Measurements from ENCODE around the gene C1orf159.

The C1orf159 gene

DNA sequence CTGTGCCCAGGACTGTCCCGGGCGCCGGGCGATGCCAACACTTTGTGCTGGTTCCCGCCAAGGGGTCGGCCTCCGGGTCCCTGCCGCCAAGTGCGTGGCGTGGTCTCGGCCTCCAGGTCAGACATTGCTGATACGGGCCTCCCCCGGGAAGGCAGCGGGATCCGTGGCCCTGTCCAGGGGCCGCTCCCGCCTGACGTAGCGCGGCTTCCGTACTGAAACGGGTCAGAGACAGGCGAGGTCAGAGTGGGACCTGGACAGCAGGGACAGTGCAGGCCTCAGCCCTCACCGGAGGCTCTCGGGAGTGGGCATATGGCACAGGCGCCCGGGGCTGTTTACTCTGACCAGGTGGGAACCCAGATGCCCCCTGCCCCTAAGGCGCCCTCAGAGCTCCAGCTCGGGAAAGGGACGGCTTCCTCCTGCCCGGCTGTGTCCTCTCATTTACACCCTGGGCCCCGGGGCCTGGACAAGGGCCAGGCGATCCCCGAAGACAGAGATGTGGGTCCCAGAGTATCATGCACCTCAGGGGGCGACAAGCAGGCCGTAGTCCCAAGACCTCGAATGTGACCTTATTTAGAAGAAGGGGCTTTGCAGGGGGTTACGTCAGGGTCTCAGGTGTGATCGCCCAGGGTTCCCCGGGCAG lies 33.0 kb downstream of the C1orf159 start:
- no peak for DNase-seq
- Histone ChIP-seq H3K27ac (no peak overlapping the region), H3K36me3 (peaks cover 10% of the 10 kb centered on the region), H3K4me3 (ENCODE audit: low read depth, low read length) (no peak overlapping the region), H3K9me3 (ENCODE audit: severe bottlenecking) (no peaks in the 10 kb centered on the region), H3K27me3 (ENCODE audit: insufficient read depth, low read depth, severe bottlenecking) (no peaks in the 10 kb centered on the region)
- TF ChIP-seq, protein P1, sequence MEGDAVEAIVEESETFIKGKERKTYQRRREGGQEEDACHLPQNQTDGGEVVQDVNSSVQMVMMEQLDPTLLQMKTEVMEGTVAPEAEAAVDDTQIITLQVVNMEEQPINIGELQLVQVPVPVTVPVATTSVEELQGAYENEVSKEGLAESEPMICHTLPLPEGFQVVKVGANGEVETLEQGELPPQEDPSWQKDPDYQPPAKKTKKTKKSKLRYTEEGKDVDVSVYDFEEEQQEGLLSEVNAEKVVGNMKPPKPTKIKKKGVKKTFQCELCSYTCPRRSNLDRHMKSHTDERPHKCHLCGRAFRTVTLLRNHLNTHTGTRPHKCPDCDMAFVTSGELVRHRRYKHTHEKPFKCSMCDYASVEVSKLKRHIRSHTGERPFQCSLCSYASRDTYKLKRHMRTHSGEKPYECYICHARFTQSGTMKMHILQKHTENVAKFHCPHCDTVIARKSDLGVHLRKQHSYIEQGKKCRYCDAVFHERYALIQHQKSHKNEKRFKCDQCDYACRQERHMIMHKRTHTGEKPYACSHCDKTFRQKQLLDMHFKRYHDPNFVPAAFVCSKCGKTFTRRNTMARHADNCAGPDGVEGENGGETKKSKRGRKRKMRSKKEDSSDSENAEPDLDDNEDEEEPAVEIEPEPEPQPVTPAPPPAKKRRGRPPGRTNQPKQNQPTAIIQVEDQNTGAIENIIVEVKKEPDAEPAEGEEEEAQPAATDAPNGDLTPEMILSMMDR (IDR thresholded peaks at IDR 0.05; ENCODE audit: low read depth, low read length) = no peak

GRCh38 chr1:1082239-1082775 lies 33.6 kb downstream of the C1orf159 start:
- H3K27me3 ChIP-seq (ENCODE audit: insufficient read depth, low read depth, severe bottlenecking) = no peaks in the 10 kb centered on the region
- H3K4me3 ChIP-seq (ENCODE audit: low read depth, low read length) = no peak overlapping the region
- peaks cover 10% of the 10 kb centered on the region for H3K36me3 ChIP-seq
- no peak overlapping the region for H3K27ac ChIP-seq
- no peaks in the 10 kb centered on the region for H3K9me3 ChIP-seq (ENCODE audit: severe bottlenecking)
- DNase-seq = no peak
- TF ChIP-seq, protein P1 (IDR thresholded peaks at IDR 0.05; ENCODE audit: low read depth, low read length) = no peak

GRCh38 chr1:1081311-1082238 lies 34.3 kb downstream of the C1orf159 start:
- H3K36me3 ChIP-seq = peaks cover 10% of the 10 kb centered on the region
- H3K4me3 ChIP-seq (ENCODE audit: low read depth, low read length) = no peak overlapping the region
- TF ChIP-seq, protein P1 (IDR thresholded peaks at IDR 0.05; ENCODE audit: low read depth, low read length) = no peak
- H3K27me3 ChIP-seq (ENCODE audit: insufficient read depth, low read depth, severe bottlenecking) = no peaks in the 10 kb centered on the region
- no peaks in the 10 kb centered on the region for H3K9me3 ChIP-seq (ENCODE audit: severe bottlenecking)
- peak; percentile 7 for DNase-seq
- H3K27ac ChIP-seq = no peak overlapping the region

GRCh38 chr1:1080951-1081310 lies 35.0 kb downstream of the C1orf159 start:
- no peak overlapping the region for H3K4me3 ChIP-seq (ENCODE audit: low read depth, low read length)
- peaks cover 6% of the 10 kb centered on the region for H3K36me3 ChIP-seq
- TF ChIP-seq, protein P1 (IDR thresholded peaks at IDR 0.05; ENCODE audit: low read depth, low read length) = no peak
- no peaks in the 10 kb centered on the region for H3K9me3 ChIP-seq (ENCODE audit: severe bottlenecking)
- H3K27me3 ChIP-seq (ENCODE audit: insufficient read depth, low read depth, severe bottlenecking) = no peaks in the 10 kb centered on the region
- H3K27ac ChIP-seq = no peak overlapping the region
- peak; percentile 17 for DNase-seq

DNA sequence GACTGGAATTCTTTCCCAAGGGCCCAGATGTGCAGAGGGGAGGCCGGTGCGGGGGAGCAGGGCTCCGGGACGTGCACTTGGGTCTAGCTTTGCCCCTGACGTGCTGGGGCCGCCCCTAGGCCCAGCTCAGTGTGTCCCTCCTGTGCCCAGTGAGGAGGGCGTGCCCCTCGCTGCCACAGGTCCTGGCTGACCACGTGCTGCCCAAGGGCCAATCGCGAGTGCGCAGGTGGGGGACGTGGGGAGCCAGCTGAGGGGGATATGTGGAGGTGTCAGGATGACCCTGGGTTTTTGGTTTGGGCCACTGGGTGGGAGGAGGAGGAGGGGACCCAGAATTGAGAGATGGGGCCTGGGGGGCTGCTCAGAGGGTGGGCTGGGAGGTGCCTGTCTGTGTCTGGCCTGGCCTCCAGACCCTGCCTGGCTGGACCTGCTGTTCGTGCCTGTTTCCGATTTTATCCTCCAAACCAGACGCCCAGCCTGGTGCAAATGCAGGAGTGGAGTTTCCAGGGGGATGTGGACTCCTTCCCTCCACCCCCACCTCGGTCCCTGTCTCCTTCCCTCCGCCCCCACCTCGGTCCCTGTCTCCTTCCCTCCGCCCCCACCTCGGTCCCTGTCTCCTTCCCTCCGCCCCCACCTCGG lies 35.6 kb downstream of the C1orf159 start:
- no peak overlapping the region for H3K27ac ChIP-seq
- peaks cover 6% of the 10 kb centered on the region for H3K36me3 ChIP-seq
- TF ChIP-seq, protein P1 (IDR thresholded peaks at IDR 0.05; ENCODE audit: low read depth, low read length) = no peak
- H3K4me3 ChIP-seq (ENCODE audit: low read depth, low read length) = peak overlapping the region; percentile 52
- peak; percentile 86 for DNase-seq
- peaks cover 2% of the 10 kb centered on the region for H3K27me3 ChIP-seq (ENCODE audit: insufficient read depth, low read depth, severe bottlenecking)
- H3K9me3 ChIP-seq (ENCODE audit: severe bottlenecking) = no peaks in the 10 kb centered on the region
